HepG2 (cell line): ENCODE results near the gene TMC2. TPM values are rescaled to one million over a fixed set of nuclear protein-coding genes. Genes with fewer than 3 reads are reported as not detected.

Experiments
- ASH2L ChIP-seq: fragments of 300-600, 200-600 bp; sonication (generic); IDR thresholded peaks from 2 replicates; pipeline ENCODE4 v1.7.0; 2017; ENCODE audit warnings: low read depth, mild to moderate bottlenecking, moderate library complexity, mixed read lengths, low read length; ENCODE audit not compliant: insufficient read length
- ATAD3A ChIP-seq: sonication (generic); formaldehyde crosslinking; IDR thresholded peaks from 2 replicates; pipeline ENCODE4 v1.4.0; 2020; ENCODE audit warnings: missing genetic modification reagents
- FOXM1 ChIP-seq: sonication (generic); formaldehyde crosslinking; IDR thresholded peaks from 2 replicates; pipeline ENCODE4 v1.5.0; 2020; ENCODE audit warnings: missing genetic modification reagents
- NCOA2 ChIP-seq: sonication (generic); formaldehyde crosslinking; IDR thresholded peaks from 2 replicates; pipeline ENCODE4 v1.8.0; 2022; ENCODE audit warnings: inconsistent platforms
- POLR2G ChIP-seq: fragments of 200-400 bp; formaldehyde crosslinking; IDR thresholded peaks from 2 replicates; pipeline ENCODE4 v1.6.1; 2018; ENCODE audit warnings: mild to moderate bottlenecking, low read depth, low read length, moderate library complexity
- RAD21 ChIP-seq: fragments of 450-650 bp; formaldehyde crosslinking; IDR thresholded peaks from 2 replicates; pipeline ENCODE4 v1.5.0; 2020; ENCODE audit warnings: mild to moderate bottlenecking
- SMARCC2 ChIP-seq: fragments of 450-650 bp; IDR thresholded peaks from 2 replicates; pipeline ENCODE4 v1.6.1; 2017; ENCODE audit warnings: antibody characterized with exemption, mild to moderate bottlenecking
- SRSF1 ChIP-seq: fragments of 200-400 bp; formaldehyde crosslinking; optimal IDR thresholded peaks from 2 replicates; pipeline ENCODE3; 2017; ENCODE audit warnings: mild to moderate bottlenecking, low read depth, low read length, moderate library complexity
- SRY ChIP-seq: sonication (generic); formaldehyde crosslinking; IDR thresholded peaks from 2 replicates; pipeline ENCODE4 v1.8.0; 2022; ENCODE audit warnings: mild to moderate bottlenecking, missing genetic modification reagents
- TSC22D2 ChIP-seq: sonication (generic); formaldehyde crosslinking; IDR thresholded peaks from 2 replicates; pipeline ENCODE4 v1.5.1; 2020; ENCODE audit warnings: missing genetic modification reagents, mild to moderate bottlenecking, borderline replicate concordance
- ZBTB42 ChIP-seq: sonication (generic); formaldehyde crosslinking; IDR thresholded peaks from 2 replicates; pipeline ENCODE4 v1.5.0; 2020; ENCODE audit warnings: mild to moderate bottlenecking, missing genetic modification reagents
- ZNF891 ChIP-seq: sonication (generic); formaldehyde crosslinking; IDR thresholded peaks from 2 replicates; pipeline ENCODE4 v1.5.0; 2020; ENCODE audit warnings: mild to moderate bottlenecking, missing genetic modification reagents
- ZSCAN31 ChIP-seq: sonication (generic); formaldehyde crosslinking; IDR thresholded peaks from 2 replicates; pipeline ENCODE4 v1.5.0; 2020; ENCODE audit warnings: low read depth, mild to moderate bottlenecking, missing genetic modification reagents
- polyA plus RNA-seq, 8 experiments: library from polyadenylated mRNA; depleted of rRNA in 3 of 8; stranded (reverse) in 7 of 8; unstranded in 1 of 8; fragments of >200 nt; fragmentation: Illumina TruSeq in 4 of 8; extraction: Trizol in 4 of 8; gene quantifications; 2 replicates each; pipeline versions ENCODE4 v1.2.1 to v1.2.3, GENCODE V29; 2011 to 2016; ENCODE audit warnings: low read depth in 4 of 8, missing spikeins in 1 of 8, mixed read lengths in 1 of 8; ENCODE audit not compliant: insufficient read depth in 1 of 8
- total RNA-seq, 5 experiments: library from RNA; depleted of rRNA; stranded (reverse); fragments of >200 nt; fragmentation: Illumina TruSeq; extraction: Trizol; gene quantifications; 2 replicates each; pipeline ENCODE4 v1.2.3, GENCODE V29; 2016; ENCODE audit warnings: low read depth in 1 of 5
- TF ChIP-seq, protein P1 (sequence below): sonication (generic); formaldehyde crosslinking; conservative IDR thresholded peaks from 2 replicates; pipeline ENCODE4 v1.4.0; 2020; ENCODE audit warnings: missing genetic modification reagents
- TF ChIP-seq, protein P2 (sequence below): IDR thresholded peaks from 2 replicates; pipeline ENCODE4 v1.6.1; 2018; ENCODE audit warnings: missing genetic modification reagents, mild to moderate bottlenecking, missing compliant biosample characterization
- TF ChIP-seq, protein P3 (sequence below): sonication (generic); formaldehyde crosslinking; IDR thresholded peaks from 2 replicates; pipeline ENCODE4 v1.4.0; 2020; ENCODE audit warnings: missing genetic modification reagents, borderline replicate concordance
- TF ChIP-seq, protein P4 (sequence below): sonication (generic); formaldehyde crosslinking; IDR thresholded peaks from 2 replicates; pipeline ENCODE4 v1.5.0; 2020; ENCODE audit warnings: missing genetic modification reagents
- TF ChIP-seq, protein P5 (sequence below): sonication (generic); formaldehyde crosslinking; IDR thresholded peaks from 2 replicates; pipeline ENCODE4 v1.5.0; 2020; ENCODE audit warnings: missing genetic modification reagents, mild to moderate bottlenecking, borderline replicate concordance

TMC2 gene
- total and polyA plus RNA-seq, 2 of the 13 experiments (the other 11 are each of a cell fraction or from before 2014, with no cell fraction given): not detected

DNA sequence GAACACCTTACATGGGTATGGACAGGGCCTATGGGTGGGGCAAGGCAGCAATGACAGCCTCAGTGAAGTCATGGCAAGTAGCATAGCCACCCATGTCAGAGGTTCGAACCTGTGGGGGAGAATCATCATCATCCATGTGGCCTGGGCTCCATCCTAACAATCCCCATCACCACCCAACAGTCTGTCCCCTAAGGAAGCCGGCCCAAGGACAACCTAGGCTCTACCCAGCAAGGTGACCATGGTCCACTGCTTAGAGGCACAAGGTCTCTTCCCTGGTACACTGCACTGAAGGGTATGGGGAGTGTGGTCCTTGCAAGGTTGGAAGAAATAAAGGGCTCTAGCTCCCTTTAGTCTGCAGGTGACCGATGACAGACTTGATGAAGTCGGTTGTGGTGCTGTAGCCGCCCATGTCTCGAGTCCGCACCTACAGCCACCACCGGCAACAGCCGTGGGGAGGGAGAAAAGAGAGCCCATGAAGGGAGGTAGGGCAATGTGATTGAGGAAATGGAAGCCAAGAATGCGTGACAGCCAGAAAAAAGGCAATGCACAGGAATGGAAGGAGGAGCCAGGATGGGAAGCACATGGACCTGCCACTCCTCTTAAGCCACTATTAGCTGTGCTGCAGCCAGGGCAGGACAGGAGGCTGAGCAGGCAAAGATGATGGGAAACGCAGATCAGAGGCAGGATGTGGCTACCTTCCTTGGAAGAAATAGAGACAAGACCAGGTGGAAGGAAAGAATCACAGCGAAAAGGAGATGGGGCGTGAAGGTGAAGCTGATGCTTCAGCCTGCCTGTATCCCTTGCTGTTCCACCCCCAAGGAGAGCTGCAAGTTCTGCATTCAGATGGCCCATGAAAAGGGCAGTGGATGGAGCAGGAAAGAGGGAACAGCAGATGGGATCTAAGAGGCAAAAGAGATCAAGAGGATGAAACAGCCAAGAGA, 122.3 kb downstream of the TMC2 start (continued):
- TF ChIP-seq TSC22D2 (CRISPR knock-in tag): no peak
- no peak for TF ChIP-seq SMARCC2
- TF ChIP-seq, protein P1, sequence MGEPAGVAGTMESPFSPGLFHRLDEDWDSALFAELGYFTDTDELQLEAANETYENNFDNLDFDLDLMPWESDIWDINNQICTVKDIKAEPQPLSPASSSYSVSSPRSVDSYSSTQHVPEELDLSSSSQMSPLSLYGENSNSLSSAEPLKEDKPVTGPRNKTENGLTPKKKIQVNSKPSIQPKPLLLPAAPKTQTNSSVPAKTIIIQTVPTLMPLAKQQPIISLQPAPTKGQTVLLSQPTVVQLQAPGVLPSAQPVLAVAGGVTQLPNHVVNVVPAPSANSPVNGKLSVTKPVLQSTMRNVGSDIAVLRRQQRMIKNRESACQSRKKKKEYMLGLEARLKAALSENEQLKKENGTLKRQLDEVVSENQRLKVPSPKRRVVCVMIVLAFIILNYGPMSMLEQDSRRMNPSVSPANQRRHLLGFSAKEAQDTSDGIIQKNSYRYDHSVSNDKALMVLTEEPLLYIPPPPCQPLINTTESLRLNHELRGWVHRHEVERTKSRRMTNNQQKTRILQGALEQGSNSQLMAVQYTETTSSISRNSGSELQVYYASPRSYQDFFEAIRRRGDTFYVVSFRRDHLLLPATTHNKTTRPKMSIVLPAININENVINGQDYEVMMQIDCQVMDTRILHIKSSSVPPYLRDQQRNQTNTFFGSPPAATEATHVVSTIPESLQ (CRISPR knock-in tag): no peak
- TF ChIP-seq, protein P2, sequence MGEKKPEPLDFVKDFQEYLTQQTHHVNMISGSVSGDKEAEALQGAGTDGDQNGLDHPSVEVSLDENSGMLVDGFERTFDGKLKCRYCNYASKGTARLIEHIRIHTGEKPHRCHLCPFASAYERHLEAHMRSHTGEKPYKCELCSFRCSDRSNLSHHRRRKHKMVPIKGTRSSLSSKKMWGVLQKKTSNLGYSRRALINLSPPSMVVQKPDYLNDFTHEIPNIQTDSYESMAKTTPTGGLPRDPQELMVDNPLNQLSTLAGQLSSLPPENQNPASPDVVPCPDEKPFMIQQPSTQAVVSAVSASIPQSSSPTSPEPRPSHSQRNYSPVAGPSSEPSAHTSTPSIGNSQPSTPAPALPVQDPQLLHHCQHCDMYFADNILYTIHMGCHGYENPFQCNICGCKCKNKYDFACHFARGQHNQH (CRISPR knock-in tag): 0 out of 2 replicates have a peak, but pooled peaks have one; percentile 21
- TF ChIP-seq ZSCAN31 (CRISPR knock-in tag): no peak
- peak; percentile 88 for TF ChIP-seq POLR2G
- TF ChIP-seq SRSF1: no peak
- peak; percentile 72; the same call in 1 of the 2 replicates for TF ChIP-seq ZNF891 (CRISPR knock-in tag)
- TF ChIP-seq ATAD3A (CRISPR knock-in tag): no peak
- TF ChIP-seq RAD21 (CRISPR knock-in tag): peak; percentile 61
- TF ChIP-seq, protein P3, sequence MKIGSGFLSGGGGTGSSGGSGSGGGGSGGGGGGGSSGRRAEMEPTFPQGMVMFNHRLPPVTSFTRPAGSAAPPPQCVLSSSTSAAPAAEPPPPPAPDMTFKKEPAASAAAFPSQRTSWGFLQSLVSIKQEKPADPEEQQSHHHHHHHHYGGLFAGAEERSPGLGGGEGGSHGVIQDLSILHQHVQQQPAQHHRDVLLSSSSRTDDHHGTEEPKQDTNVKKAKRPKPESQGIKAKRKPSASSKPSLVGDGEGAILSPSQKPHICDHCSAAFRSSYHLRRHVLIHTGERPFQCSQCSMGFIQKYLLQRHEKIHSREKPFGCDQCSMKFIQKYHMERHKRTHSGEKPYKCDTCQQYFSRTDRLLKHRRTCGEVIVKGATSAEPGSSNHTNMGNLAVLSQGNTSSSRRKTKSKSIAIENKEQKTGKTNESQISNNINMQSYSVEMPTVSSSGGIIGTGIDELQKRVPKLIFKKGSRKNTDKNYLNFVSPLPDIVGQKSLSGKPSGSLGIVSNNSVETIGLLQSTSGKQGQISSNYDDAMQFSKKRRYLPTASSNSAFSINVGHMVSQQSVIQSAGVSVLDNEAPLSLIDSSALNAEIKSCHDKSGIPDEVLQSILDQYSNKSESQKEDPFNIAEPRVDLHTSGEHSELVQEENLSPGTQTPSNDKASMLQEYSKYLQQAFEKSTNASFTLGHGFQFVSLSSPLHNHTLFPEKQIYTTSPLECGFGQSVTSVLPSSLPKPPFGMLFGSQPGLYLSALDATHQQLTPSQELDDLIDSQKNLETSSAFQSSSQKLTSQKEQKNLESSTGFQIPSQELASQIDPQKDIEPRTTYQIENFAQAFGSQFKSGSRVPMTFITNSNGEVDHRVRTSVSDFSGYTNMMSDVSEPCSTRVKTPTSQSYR: no peak
- TF ChIP-seq FOXM1 (CRISPR knock-in tag): no peak
- TF ChIP-seq, protein P4, sequence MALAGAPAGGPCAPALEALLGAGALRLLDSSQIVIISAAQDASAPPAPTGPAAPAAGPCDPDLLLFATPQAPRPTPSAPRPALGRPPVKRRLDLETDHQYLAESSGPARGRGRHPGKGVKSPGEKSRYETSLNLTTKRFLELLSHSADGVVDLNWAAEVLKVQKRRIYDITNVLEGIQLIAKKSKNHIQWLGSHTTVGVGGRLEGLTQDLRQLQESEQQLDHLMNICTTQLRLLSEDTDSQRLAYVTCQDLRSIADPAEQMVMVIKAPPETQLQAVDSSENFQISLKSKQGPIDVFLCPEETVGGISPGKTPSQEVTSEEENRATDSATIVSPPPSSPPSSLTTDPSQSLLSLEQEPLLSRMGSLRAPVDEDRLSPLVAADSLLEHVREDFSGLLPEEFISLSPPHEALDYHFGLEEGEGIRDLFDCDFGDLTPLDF (CRISPR knock-in tag): no peak
- TF ChIP-seq, protein P5, sequence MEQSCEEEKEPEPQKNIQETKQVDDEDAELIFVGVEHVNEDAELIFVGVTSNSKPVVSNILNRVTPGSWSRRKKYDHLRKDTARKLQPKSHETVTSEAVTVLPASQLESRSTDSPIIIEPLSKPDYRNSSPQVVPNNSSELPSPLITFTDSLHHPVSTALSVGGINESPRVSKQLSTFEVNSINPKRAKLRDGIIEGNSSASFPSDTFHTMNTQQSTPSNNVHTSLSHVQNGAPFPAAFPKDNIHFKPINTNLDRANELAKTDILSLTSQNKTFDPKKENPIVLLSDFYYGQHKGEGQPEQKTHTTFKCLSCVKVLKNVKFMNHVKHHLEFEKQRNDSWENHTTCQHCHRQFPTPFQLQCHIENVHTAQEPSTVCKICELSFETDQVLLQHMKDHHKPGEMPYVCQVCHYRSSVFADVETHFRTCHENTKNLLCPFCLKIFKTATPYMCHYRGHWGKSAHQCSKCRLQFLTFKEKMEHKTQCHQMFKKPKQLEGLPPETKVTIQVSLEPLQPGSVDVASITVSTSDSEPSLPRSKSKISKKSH: peak; percentile 76; the same call in 1 of the 2 replicates
- 0 out of 2 replicates have a peak, but pooled peaks have one; percentile 49 for TF ChIP-seq SRY (CRISPR knock-in tag)
- no peak for TF ChIP-seq ASH2L
- TF ChIP-seq NCOA2 (CRISPR knock-in tag): 0 out of 2 replicates have a peak, but pooled peaks have one; percentile 28
- no peak for TF ChIP-seq ZBTB42
